ENCODE measurements around the gene RPS23.
A peak's percentile ranks its signal among the peaks of the same experiment; 100 is the strongest.
"Not testable (repeated sequence)": the region's sequence is repeated elsewhere in the genome, so short reads cannot be mapped to it uniquely, and the experiment has no call there.

The RPS23 gene

GRCh38 chr5:82274343-82275211 lies 3.6 kb downstream of the RPS23 start:
- H4K20me1 ChIP-seq (ENCODE audit: low read depth, low read length): no peaks in the 10 kb centered on the region
- peak overlapping the region; percentile 20 for H3K4me2 ChIP-seq (ENCODE audit: low read depth, low read length, poor library complexity, severe bottlenecking)
- H3K9me3 ChIP-seq (ENCODE audit: insufficient read depth, low read length): no peaks in the 10 kb centered on the region
- no peak overlapping the region for H3K4me3 ChIP-seq (ENCODE audit: insufficient read depth, low read length, poor library complexity, severe bottlenecking)
- H2AFZ ChIP-seq (ENCODE audit: low read depth, low read length, severe bottlenecking): no peak overlapping the region
- H3K79me2 ChIP-seq (ENCODE audit: insufficient read depth, low read length): peaks cover 20% of the 10 kb centered on the region
- peaks cover 42% of the 10 kb centered on the region for H3F3A ChIP-seq (ENCODE audit: insufficient read depth)
- H3K27ac ChIP-seq (ENCODE audit: low read depth, low read length): peak overlapping the region; percentile 59
- no peaks in the 10 kb centered on the region for H3K27me3 ChIP-seq (ENCODE audit: low read length)
- no peak for TF ChIP-seq EZH2phosphoT487 (conservative IDR thresholded peaks at IDR 0.05; ENCODE audit: low read length)
- TF ChIP-seq, protein P1, sequence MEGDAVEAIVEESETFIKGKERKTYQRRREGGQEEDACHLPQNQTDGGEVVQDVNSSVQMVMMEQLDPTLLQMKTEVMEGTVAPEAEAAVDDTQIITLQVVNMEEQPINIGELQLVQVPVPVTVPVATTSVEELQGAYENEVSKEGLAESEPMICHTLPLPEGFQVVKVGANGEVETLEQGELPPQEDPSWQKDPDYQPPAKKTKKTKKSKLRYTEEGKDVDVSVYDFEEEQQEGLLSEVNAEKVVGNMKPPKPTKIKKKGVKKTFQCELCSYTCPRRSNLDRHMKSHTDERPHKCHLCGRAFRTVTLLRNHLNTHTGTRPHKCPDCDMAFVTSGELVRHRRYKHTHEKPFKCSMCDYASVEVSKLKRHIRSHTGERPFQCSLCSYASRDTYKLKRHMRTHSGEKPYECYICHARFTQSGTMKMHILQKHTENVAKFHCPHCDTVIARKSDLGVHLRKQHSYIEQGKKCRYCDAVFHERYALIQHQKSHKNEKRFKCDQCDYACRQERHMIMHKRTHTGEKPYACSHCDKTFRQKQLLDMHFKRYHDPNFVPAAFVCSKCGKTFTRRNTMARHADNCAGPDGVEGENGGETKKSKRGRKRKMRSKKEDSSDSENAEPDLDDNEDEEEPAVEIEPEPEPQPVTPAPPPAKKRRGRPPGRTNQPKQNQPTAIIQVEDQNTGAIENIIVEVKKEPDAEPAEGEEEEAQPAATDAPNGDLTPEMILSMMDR (IDR thresholded peaks at IDR 0.05; ENCODE audit: insufficient read depth, low read length, poor library complexity, severe bottlenecking): no peak
- no peak overlapping the region for H3K9ac ChIP-seq (ENCODE audit: low read length)
- H3K9me2 ChIP-seq (replicated peaks; ENCODE audit: insufficient read depth, low read length): no peaks in the 10 kb centered on the region
- peaks cover 25% of the 10 kb centered on the region for H3K36me3 ChIP-seq (ENCODE audit: low read length)

DNA sequence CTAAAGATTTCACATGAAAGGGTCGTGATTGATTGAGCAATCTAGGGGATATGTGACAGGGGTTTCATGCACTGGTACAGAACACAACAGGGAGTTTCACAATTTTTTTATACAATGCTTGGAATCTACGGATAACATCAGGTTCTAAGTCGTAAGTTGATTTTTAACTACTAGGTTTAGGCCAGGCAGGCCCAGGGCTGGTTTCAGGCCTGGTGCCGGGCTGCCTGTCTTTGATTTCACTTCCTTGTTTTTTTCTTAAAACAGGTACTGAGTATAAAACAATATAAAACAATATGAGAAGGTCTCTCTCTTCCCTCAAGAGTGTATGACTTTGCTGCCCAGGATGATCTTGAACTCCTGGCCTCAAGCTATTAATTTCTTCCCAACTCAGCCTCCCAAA lies 4.7 kb downstream of the RPS23 start:
- Histone ChIP-seq H3K79me2 (ENCODE audit: insufficient read depth, low read length) (peaks cover 20% of the 10 kb centered on the region), H3F3A (ENCODE audit: insufficient read depth) (peaks cover 42% of the 10 kb centered on the region)

GRCh38 chr5:82272571-82273356 lies 5.4 kb downstream of the RPS23 start:
- not testable (repeated sequence) for H2AFZ ChIP-seq (ENCODE audit: low read depth, low read length, severe bottlenecking); H3K4me3 ChIP-seq (ENCODE audit: insufficient read depth, low read length, poor library complexity, severe bottlenecking); H4K20me1 ChIP-seq (ENCODE audit: low read depth, low read length); H3K9ac ChIP-seq (ENCODE audit: low read length); H3K9me2 ChIP-seq (replicated peaks; ENCODE audit: insufficient read depth, low read length); H3K27me3 ChIP-seq (ENCODE audit: low read length); H3K4me2 ChIP-seq (ENCODE audit: low read depth, low read length, poor library complexity, severe bottlenecking); H3K9me3 ChIP-seq (ENCODE audit: insufficient read depth, low read length)
- Histone ChIP-seq H3F3A (ENCODE audit: insufficient read depth) (peaks cover 41% of the 10 kb centered on the region), H3K36me3 (ENCODE audit: low read length) (peaks cover 30% of the 10 kb centered on the region), H3K27ac (ENCODE audit: low read depth, low read length) (peak overlapping the region; percentile 59), H3K79me2 (ENCODE audit: insufficient read depth, low read length) (peaks cover 16% of the 10 kb centered on the region)

More for the DNA sequence above, 4.7 kb downstream of the RPS23 start:
- Histone ChIP-seq H3K27ac (ENCODE audit: low read depth, low read length) (peak overlapping the region; percentile 59), H3K4me2 (ENCODE audit: low read depth, low read length, poor library complexity, severe bottlenecking) (peak overlapping the region; percentile 20), H3K36me3 (ENCODE audit: low read length) (peaks cover 30% of the 10 kb centered on the region)
- H3K4me3 ChIP-seq (ENCODE audit: insufficient read depth, low read length, poor library complexity, severe bottlenecking); H4K20me1 ChIP-seq (ENCODE audit: low read depth, low read length); H3K9me3 ChIP-seq (ENCODE audit: insufficient read depth, low read length); H3K9me2 ChIP-seq (replicated peaks; ENCODE audit: insufficient read depth, low read length); H3K27me3 ChIP-seq (ENCODE audit: low read length); H2AFZ ChIP-seq (ENCODE audit: low read depth, low read length, severe bottlenecking); H3K9ac ChIP-seq (ENCODE audit: low read length): not testable (repeated sequence)

DNA sequence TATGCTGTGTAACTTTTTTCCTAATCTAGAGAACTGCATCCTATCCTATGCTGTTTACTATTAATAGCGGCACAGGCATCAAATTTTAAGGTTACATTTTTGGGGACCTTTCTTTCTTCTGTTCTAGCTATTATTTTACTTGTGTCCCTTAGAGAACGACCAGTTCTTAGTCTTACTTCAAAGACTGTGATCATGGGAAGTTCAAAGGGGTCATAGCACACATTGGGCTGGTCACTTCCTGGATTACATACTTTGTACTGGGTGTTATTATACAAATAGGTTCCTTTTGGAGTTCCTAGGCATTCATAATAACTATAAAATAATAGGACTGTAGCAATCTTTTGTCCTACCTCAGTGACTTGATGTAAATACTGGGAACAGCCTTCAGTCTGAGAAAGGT lies 8.8 kb downstream of the RPS23 start:
- H3K27me3 ChIP-seq (ENCODE audit: low read length); H3K27ac ChIP-seq (ENCODE audit: low read depth, low read length); H3K4me3 ChIP-seq (ENCODE audit: insufficient read depth, low read length, poor library complexity, severe bottlenecking); H4K20me1 ChIP-seq (ENCODE audit: low read depth, low read length); H3K4me2 ChIP-seq (ENCODE audit: low read depth, low read length, poor library complexity, severe bottlenecking); H3K79me2 ChIP-seq (ENCODE audit: insufficient read depth, low read length); H2AFZ ChIP-seq (ENCODE audit: low read depth, low read length, severe bottlenecking); H3K9me3 ChIP-seq (ENCODE audit: insufficient read depth, low read length); H3K36me3 ChIP-seq (ENCODE audit: low read length); H3K9me2 ChIP-seq (replicated peaks; ENCODE audit: insufficient read depth, low read length); H3K9ac ChIP-seq (ENCODE audit: low read length); H3F3A ChIP-seq (ENCODE audit: insufficient read depth): not testable (repeated sequence)

DNA sequence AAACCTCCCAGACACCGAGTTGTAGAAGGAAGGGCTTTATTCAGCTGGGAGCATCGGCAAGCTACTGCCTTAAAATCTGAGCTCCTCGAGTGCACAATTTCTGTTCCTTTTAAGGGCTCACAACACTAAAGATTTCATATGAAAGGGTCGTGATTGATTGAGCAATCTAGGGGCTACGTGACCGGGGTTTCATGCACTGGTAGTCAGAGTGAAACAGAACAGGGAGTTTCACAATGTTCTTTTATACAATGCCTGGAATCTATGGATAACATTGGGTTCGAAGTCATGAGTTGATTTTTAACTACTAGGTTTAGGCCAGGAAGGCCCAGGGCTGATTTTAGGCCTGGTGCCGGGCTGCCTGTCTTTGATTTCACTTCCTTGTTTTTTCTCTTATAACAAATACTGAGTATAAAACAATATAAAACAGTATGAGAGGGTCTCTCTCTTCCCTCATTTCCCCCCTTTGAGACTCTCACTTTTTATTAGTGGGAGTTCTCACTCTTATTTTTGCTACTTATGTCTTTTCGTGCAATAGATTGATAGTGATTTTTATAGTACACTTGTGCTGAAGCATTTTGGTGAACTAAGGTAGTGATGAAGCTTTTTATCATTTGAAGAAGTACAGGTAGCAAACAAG lies 10.7 kb downstream of the RPS23 start:
- H3K79me2 ChIP-seq (ENCODE audit: insufficient read depth, low read length); H3K27ac ChIP-seq (ENCODE audit: low read depth, low read length); H3K9ac ChIP-seq (ENCODE audit: low read length); H3K9me3 ChIP-seq (ENCODE audit: insufficient read depth, low read length); H4K20me1 ChIP-seq (ENCODE audit: low read depth, low read length); H3K36me3 ChIP-seq (ENCODE audit: low read length); H2AFZ ChIP-seq (ENCODE audit: low read depth, low read length, severe bottlenecking); H3K4me3 ChIP-seq (ENCODE audit: insufficient read depth, low read length, poor library complexity, severe bottlenecking); H3K27me3 ChIP-seq (ENCODE audit: low read length); H3K9me2 ChIP-seq (replicated peaks; ENCODE audit: insufficient read depth, low read length); H3F3A ChIP-seq (ENCODE audit: insufficient read depth); H3K4me2 ChIP-seq (ENCODE audit: low read depth, low read length, poor library complexity, severe bottlenecking): not testable (repeated sequence)

Measured in SU-DHL-6 (cell line).